T-helper 1 cell treated with Interleukin-12 subunit alpha and Interleukin-12 subunit beta and Interleukin-4 antibody, amounts not matched to agents 30 μg/mL and 1 μg/mL, for 36 hours (primary cell): Measurements from ENCODE around the gene RRH.
"Not testable (repeated sequence)": the region's sequence is repeated elsewhere in the genome, so short reads cannot be mapped to it uniquely, and the experiment has no call there.

Source experiments
- H3K27ac Mint-ChIP-seq: one replicate; pipeline ENCODE4 v1.8.0; 2021; ENCODE audit warnings: mild to moderate bottlenecking, mixed read lengths
- H3K27me3 Mint-ChIP-seq: one replicate; pipeline ENCODE4 v1.8.0; 2021; ENCODE audit warnings: low read depth, mixed read lengths
- H3K36me3 Mint-ChIP-seq: one replicate; pipeline ENCODE4 v1.8.0; 2021; ENCODE audit warnings: low read depth, mixed read lengths
- H3K4me1 Mint-ChIP-seq: one replicate; pipeline ENCODE4 v1.8.0; 2021; ENCODE audit warnings: low read depth, mixed read lengths
- H3K4me3 Mint-ChIP-seq: one replicate; pipeline ENCODE4 v1.8.0; 2021; ENCODE audit warnings: mild to moderate bottlenecking, moderate library complexity, mixed read lengths
- H3K9me3 Mint-ChIP-seq: one replicate; pipeline ENCODE4 v1.8.0; 2021; ENCODE audit warnings: mixed read lengths

RRH gene

GRCh38 chr4:109816894-109817293 lies 10.9 kb upstream of the RRH start:
- peak overlapping the region; percentile 99 for H3K4me3 Mint-ChIP-seq
- H3K27me3 Mint-ChIP-seq = no peaks in the 10 kb centered on the region
- H3K36me3 Mint-ChIP-seq = peaks cover 43% of the 10 kb centered on the region
- H3K4me1 Mint-ChIP-seq = peaks cover 44% of the 10 kb centered on the region
- peak overlapping the region; percentile 95 for H3K27ac Mint-ChIP-seq
- H3K9me3 Mint-ChIP-seq = no peaks in the 10 kb centered on the region

- H3K4me3 Mint-ChIP-seq = no peak overlapping the region
- no peaks in the 10 kb centered on the region for H3K9me3 Mint-ChIP-seq
- H3K4me1 Mint-ChIP-seq = peaks cover 40% of the 10 kb centered on the region
- H3K27me3 Mint-ChIP-seq = no peaks in the 10 kb centered on the region
- H3K36me3 Mint-ChIP-seq = peaks cover 47% of the 10 kb centered on the region
- H3K27ac Mint-ChIP-seq = peak overlapping the region; percentile 9
Measured at GRCh38 chr4:109818268-109818667, 9.5 kb upstream of the RRH start.

- no peaks in the 10 kb centered on the region for H3K9me3 Mint-ChIP-seq
- H3K4me3 Mint-ChIP-seq = no peak overlapping the region
- H3K36me3 Mint-ChIP-seq = peaks cover 53% of the 10 kb centered on the region
- H3K4me1 Mint-ChIP-seq = peaks cover 38% of the 10 kb centered on the region
- no peaks in the 10 kb centered on the region for H3K27me3 Mint-ChIP-seq
- no peak overlapping the region for H3K27ac Mint-ChIP-seq
Measured at GRCh38 chr4:109820563-109820962, 7.2 kb upstream of the RRH start.

DNA sequence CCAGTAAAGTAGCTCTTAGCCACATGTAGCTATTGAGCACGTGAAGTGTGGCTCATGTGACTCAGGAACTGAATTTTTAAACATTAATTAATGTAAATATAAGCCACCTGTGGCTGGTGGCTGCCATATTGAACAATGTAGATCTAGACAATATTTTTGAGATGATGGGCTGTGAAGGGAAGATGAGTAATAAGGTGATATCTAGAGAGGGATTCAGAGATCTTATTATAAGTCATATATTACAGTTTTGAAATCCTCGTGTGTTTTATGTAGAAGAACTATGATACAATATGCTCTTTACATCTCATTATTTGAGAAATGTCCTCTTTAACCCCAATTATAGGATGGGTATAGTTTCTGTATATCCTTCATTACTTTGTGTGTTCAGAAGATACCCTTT lies 6.6 kb upstream of the RRH start:
- H3K36me3 Mint-ChIP-seq = peaks cover 48% of the 10 kb centered on the region
- H3K27me3 Mint-ChIP-seq = no peaks in the 10 kb centered on the region
- H3K9me3 Mint-ChIP-seq = no peaks in the 10 kb centered on the region
- no peak overlapping the region for H3K4me3 Mint-ChIP-seq
- H3K27ac Mint-ChIP-seq = no peak overlapping the region
- H3K4me1 Mint-ChIP-seq = peaks cover 32% of the 10 kb centered on the region

GRCh38 chr4:109826719-109827118 lies 1.1 kb upstream of the RRH start:
- peaks cover 19% of the 10 kb centered on the region for H3K36me3 Mint-ChIP-seq
- H3K27ac Mint-ChIP-seq = no peak overlapping the region
- no peaks in the 10 kb centered on the region for H3K9me3 Mint-ChIP-seq
- no peak overlapping the region for H3K4me3 Mint-ChIP-seq
- H3K4me1 Mint-ChIP-seq = no peaks in the 10 kb centered on the region
- H3K27me3 Mint-ChIP-seq = no peaks in the 10 kb centered on the region

DNA sequence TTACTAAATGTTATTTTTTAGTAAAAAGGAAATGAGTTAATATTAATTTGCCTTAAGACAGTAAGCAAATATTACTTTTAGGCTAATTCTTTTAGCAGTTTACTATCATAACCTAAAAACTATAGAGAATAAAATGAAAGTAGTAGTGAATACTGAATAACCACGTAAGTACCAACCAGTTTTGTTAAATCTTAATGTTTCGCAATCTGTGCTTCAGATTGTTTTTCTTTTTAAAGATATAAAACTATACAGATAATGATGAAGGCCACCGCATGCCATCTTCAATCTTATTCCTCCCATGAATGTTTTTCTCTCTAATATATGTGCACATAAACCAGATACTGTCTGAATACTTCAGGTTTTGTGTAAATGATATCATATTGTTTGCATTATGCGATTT lies 6.0 kb downstream of the RRH start:
- Mint-ChIP-seq H3K4me3 (no peak overlapping the region), H3K4me1 (no peaks in the 10 kb centered on the region), H3K36me3 (no peaks in the 10 kb centered on the region), H3K9me3 (no peaks in the 10 kb centered on the region), H3K27me3 (no peaks in the 10 kb centered on the region), H3K27ac (no peak overlapping the region)

GRCh38 chr4:109836985-109837384 lies 9.2 kb downstream of the RRH start:
- Mint-ChIP-seq H3K4me1 (no peaks in the 10 kb centered on the region), H3K36me3 (no peaks in the 10 kb centered on the region), H3K4me3 (no peak overlapping the region), H3K9me3 (no peaks in the 10 kb centered on the region), H3K27ac (no peak overlapping the region), H3K27me3 (no peaks in the 10 kb centered on the region)

DNA sequence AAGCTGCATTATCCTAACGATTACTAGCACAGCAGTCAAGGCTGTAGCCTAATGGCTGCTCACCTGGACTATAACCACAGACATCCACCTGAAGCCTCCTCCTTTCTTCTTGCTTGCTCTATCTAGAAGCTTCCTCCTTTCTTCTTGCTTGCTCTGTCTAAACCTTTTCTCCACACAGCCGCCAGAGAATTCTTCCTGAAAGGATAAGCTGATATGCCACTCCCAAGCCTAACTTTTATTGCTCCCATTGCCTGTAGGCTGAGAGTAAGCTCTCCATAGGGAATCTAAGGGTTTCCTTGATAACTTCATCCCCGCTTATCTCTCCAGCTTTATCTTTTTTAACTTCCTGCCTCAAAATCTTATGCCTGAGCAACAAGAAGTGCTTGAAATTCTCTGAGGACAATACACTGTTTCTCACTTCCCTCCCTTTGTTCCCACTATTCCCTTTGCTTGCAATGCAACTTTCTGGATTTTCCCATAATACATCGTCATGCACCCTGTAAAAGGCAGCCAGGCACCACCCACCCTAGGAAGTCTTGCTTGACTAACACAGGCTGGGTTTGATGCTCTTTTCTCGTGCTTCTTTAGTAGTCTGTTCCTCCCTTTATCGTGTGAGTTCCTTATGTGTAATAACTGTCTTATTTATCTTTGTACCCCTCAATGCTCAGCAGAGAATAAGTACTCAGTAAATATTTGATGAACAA lies 18.8 kb downstream of the RRH start:
- H3K4me1 Mint-ChIP-seq = no peaks in the 10 kb centered on the region
- H3K27ac Mint-ChIP-seq = no peak overlapping the region
- H3K4me3 Mint-ChIP-seq = no peak overlapping the region
- no peaks in the 10 kb centered on the region for H3K36me3 Mint-ChIP-seq
- no peaks in the 10 kb centered on the region for H3K9me3 Mint-ChIP-seq
- H3K27me3 Mint-ChIP-seq = peaks cover 7% of the 10 kb centered on the region

DNA sequence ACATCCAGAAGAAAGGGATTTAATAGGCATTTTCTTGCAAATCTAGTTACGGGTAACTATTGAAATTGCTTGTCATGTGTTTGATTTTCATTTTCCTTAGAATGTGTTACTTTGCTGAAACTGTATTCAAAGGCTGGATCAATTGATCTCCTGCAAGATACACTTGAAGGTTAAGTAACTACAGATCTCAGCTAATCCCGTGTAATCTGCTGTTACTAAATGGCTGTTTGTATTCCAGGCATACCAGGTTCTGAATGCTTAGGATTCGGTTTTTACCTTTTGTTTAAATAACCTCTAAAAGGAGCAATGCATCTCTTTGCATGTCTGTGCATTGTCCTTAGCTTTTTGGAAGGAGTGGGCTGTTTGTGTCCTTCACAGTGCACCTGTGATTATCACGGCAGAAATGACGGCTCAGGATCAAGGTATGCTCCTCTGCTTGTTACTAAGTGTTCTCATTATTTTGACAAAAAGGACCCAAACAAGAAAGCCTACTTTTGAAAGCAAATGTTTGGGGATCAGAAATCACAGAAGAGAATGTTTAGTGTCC lies 20.2 kb downstream of the RRH start, which contains the start of gene LRIT3:
TSS of gene LRIT3 (plus strand) at position 212 of the 547 bp plus-strand sequence. CDS start at position 307, 95 bp downstream.
- Mint-ChIP-seq H3K27me3 (peaks cover 7% of the 10 kb centered on the region), H3K27ac (no peak within 1 kb of the TSS), H3K4me3 (no peak within 1 kb of the TSS), H3K4me1 (no peaks in the 10 kb centered on the region), H3K36me3 (no peaks in the 10 kb centered on the region), H3K9me3 (no peaks in the 10 kb centered on the region)

DNA sequence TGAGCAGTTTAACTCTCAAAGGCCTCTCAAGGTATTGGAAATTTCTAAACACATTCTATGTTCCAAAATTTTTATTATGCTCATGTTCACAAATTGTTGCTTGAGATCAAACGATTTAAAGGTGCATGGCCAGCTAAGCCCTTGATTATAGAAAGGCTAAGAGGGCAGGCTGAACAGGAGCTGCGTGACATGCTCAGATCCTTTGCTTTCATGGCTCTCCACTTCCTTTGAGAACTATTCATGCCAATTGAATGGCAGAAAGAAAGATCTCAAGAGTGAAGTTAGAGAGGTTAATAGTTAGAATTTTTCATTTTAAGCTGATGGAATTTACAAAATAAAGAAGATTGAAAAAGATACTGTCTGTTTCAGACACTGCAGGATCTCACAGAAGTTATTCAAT lies 20.7 kb downstream of the RRH start:
- Mint-ChIP-seq H3K4me3 (no peak overlapping the region), H3K27me3 (peaks cover 7% of the 10 kb centered on the region), H3K27ac (no peak overlapping the region), H3K4me1 (no peaks in the 10 kb centered on the region), H3K36me3 (no peaks in the 10 kb centered on the region), H3K9me3 (no peaks in the 10 kb centered on the region)

GRCh38 chr4:109850601-109851000 lies 22.8 kb downstream of the RRH start:
- H3K9me3 Mint-ChIP-seq = no peaks in the 10 kb centered on the region
- no peak overlapping the region for H3K27ac Mint-ChIP-seq
- peaks cover 7% of the 10 kb centered on the region for H3K27me3 Mint-ChIP-seq
- H3K36me3 Mint-ChIP-seq = no peaks in the 10 kb centered on the region
- H3K4me1 Mint-ChIP-seq = no peaks in the 10 kb centered on the region
- no peak overlapping the region for H3K4me3 Mint-ChIP-seq

DNA sequence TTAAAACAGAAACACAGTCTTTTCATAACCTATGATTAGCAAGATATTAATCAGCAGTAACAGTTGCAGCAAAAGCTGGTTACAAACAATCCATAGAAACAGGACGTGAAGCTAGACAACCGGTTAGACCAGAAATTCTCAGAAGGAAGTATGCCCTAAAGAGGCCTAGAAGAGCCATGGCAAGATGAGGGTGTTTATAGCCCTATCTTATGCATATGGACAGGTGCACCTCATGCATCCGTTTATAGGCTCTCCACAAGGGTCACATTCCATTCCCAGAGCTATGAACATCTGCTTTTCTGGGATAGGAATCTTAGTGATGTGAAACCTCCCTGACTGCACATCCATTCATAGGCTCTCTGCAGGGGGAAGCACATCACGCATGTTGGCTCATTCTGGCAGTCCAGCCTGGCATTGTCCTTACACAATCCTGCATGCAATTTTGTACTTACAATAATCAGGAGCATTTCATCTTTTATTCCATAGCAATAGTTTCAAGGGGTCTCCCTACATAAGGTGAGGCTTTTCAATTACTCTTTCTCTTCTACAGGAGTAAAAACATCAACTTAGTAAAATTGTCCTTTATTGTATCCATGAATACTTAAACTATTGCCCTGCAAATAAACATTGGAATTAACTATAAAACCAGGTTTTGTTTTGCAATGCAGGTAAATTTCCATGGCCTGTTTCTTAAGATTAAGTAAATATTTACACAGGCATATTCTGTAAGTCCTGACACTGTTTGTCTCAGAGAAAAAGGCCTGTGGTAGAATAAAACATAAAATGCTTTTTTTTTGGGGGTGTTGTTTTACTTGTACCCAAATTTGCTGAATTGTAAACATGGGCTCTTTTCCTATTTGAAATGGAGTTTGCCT lies 31.9 kb downstream of the RRH start:
- not testable (repeated sequence) for H3K36me3 Mint-ChIP-seq, H3K27me3 Mint-ChIP-seq, H3K27ac Mint-ChIP-seq, H3K4me1 Mint-ChIP-seq, H3K4me3 Mint-ChIP-seq
- peaks cover 19% of the 10 kb centered on the region for H3K9me3 Mint-ChIP-seq

- Mint-ChIP-seq H3K27me3 (no peaks in the 10 kb centered on the region), H3K9me3 (peaks cover 19% of the 10 kb centered on the region), H3K27ac (no peak overlapping the region), H3K4me1 (no peaks in the 10 kb centered on the region), H3K36me3 (no peaks in the 10 kb centered on the region), H3K4me3 (no peak overlapping the region)
Measured at GRCh38 chr4:109861271-109861670, 33.5 kb downstream of the RRH start.

GRCh38 chr4:109861916-109862511 lies 34.2 kb downstream of the RRH start:
- H3K27me3 Mint-ChIP-seq = no peaks in the 10 kb centered on the region
- H3K27ac Mint-ChIP-seq = no peak overlapping the region
- H3K4me3 Mint-ChIP-seq = no peak overlapping the region
- H3K9me3 Mint-ChIP-seq = peaks cover 19% of the 10 kb centered on the region
- H3K36me3 Mint-ChIP-seq = no peaks in the 10 kb centered on the region
- H3K4me1 Mint-ChIP-seq = no peaks in the 10 kb centered on the region
